ENCODE data around the gene RILPL1.
"Not testable (repeated sequence)": the region's sequence is repeated elsewhere in the genome, so short reads cannot be mapped to it uniquely, and the experiment has no call there.

RILPL1 gene

GRCh38 chr12:123516216-123516780, 17.2 kb downstream of the RILPL1 start:
- no peaks in the 10 kb centered on the region for H3K79me2 ChIP-seq (ENCODE audit: insufficient read depth, low read length)
- H3K9me3 ChIP-seq (ENCODE audit: low read length): no peaks in the 10 kb centered on the region
- H3K36me3 ChIP-seq (ENCODE audit: insufficient read depth, low read length): no peaks in the 10 kb centered on the region
- no peak overlapping the region for H3K27ac ChIP-seq (ENCODE audit: low read depth, low read length, poor library complexity, severe bottlenecking)
- H3K27me3 ChIP-seq (ENCODE audit: insufficient read depth, low read length): no peaks in the 10 kb centered on the region
- no peaks in the 10 kb centered on the region for H3F3A ChIP-seq (ENCODE audit: insufficient read depth, low read length)
- TF ChIP-seq, protein P1, sequence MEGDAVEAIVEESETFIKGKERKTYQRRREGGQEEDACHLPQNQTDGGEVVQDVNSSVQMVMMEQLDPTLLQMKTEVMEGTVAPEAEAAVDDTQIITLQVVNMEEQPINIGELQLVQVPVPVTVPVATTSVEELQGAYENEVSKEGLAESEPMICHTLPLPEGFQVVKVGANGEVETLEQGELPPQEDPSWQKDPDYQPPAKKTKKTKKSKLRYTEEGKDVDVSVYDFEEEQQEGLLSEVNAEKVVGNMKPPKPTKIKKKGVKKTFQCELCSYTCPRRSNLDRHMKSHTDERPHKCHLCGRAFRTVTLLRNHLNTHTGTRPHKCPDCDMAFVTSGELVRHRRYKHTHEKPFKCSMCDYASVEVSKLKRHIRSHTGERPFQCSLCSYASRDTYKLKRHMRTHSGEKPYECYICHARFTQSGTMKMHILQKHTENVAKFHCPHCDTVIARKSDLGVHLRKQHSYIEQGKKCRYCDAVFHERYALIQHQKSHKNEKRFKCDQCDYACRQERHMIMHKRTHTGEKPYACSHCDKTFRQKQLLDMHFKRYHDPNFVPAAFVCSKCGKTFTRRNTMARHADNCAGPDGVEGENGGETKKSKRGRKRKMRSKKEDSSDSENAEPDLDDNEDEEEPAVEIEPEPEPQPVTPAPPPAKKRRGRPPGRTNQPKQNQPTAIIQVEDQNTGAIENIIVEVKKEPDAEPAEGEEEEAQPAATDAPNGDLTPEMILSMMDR (IDR thresholded peaks at IDR 0.05; ENCODE audit: low read length): no peak
- no peak for TF ChIP-seq EZH2 (IDR thresholded peaks at IDR 0.05; ENCODE audit: borderline replicate concordance, low read length)
- H3K4me1 ChIP-seq (ENCODE audit: insufficient read depth, low read length, severe bottlenecking): no peaks in the 10 kb centered on the region
- no peak overlapping the region for H3K9ac ChIP-seq (ENCODE audit: low read length)
- no peak overlapping the region for H2AFZ ChIP-seq (ENCODE audit: low read length)
- H3K9me2 ChIP-seq (ENCODE audit: low read depth, low read length): no peaks in the 10 kb centered on the region
- no peak overlapping the region for H3K4me3 ChIP-seq (ENCODE audit: low read depth, low read length, poor library complexity, severe bottlenecking)
- no peak overlapping the region for H3K4me2 ChIP-seq (ENCODE audit: low read length)
- no peaks in the 10 kb centered on the region for H4K20me1 ChIP-seq (ENCODE audit: insufficient read depth, low read length)

DNA sequence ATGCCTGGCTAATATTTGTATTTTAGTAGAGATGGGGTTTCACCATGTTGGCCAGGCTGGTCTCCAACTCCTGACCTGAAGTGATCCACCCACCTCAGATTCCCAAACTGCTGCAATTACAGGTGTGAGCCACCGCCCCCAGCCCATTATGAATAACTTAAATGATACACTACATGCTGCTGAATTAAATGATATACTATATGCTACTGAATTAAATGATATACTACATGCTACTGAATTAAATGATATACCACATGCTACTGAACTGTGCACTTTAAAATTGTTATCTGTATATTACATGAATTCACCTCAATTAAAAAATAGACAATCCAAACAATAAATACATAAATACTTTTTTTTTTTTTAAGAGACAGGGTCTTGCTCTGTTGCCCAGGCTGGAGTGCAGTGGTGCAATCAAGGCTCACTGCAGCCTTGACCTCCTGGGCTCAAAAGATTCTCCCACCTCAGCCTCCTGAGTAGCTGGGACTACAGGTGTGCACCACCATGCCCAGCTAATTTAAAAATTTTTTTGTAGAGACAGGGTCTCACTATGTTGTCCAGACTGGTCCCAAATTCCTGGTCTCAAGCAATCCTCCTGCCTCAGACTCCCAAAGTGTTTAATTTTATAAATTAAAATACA, 18.8 kb downstream of the RILPL1 start:
- H3K4me2 ChIP-seq (ENCODE audit: low read length); H2AFZ ChIP-seq (ENCODE audit: low read length); H3K79me2 ChIP-seq (ENCODE audit: insufficient read depth, low read length); H3K27ac ChIP-seq (ENCODE audit: low read depth, low read length, poor library complexity, severe bottlenecking); H3K9me3 ChIP-seq (ENCODE audit: low read length); H3K4me3 ChIP-seq (ENCODE audit: low read depth, low read length, poor library complexity, severe bottlenecking); H3K9me2 ChIP-seq (ENCODE audit: low read depth, low read length); H3K36me3 ChIP-seq (ENCODE audit: insufficient read depth, low read length); H3K4me1 ChIP-seq (ENCODE audit: insufficient read depth, low read length, severe bottlenecking); H4K20me1 ChIP-seq (ENCODE audit: insufficient read depth, low read length); H3F3A ChIP-seq (ENCODE audit: insufficient read depth, low read length); H3K27me3 ChIP-seq (ENCODE audit: insufficient read depth, low read length); H3K9ac ChIP-seq (ENCODE audit: low read length): not testable (repeated sequence)

GRCh38 chr12:123513805-123514204, 19.7 kb downstream of the RILPL1 start:
- H3K9ac ChIP-seq (ENCODE audit: low read length): no peak overlapping the region
- no peak for TF ChIP-seq EZH2 (IDR thresholded peaks at IDR 0.05; ENCODE audit: borderline replicate concordance, low read length)
- TF ChIP-seq, protein P1 (IDR thresholded peaks at IDR 0.05; ENCODE audit: low read length): no peak
- H3K4me3 ChIP-seq (ENCODE audit: low read depth, low read length, poor library complexity, severe bottlenecking): no peak overlapping the region
- no peaks in the 10 kb centered on the region for H4K20me1 ChIP-seq (ENCODE audit: insufficient read depth, low read length)
- H3K9me3 ChIP-seq (ENCODE audit: low read length): no peaks in the 10 kb centered on the region
- H3K27me3 ChIP-seq (ENCODE audit: insufficient read depth, low read length): no peaks in the 10 kb centered on the region
- no peaks in the 10 kb centered on the region for H3F3A ChIP-seq (ENCODE audit: insufficient read depth, low read length)
- no peak overlapping the region for H3K4me2 ChIP-seq (ENCODE audit: low read length)
- H3K27ac ChIP-seq (ENCODE audit: low read depth, low read length, poor library complexity, severe bottlenecking): no peak overlapping the region
- no peaks in the 10 kb centered on the region for H3K4me1 ChIP-seq (ENCODE audit: insufficient read depth, low read length, severe bottlenecking)
- H3K36me3 ChIP-seq (ENCODE audit: insufficient read depth, low read length): no peaks in the 10 kb centered on the region
- no peaks in the 10 kb centered on the region for H3K9me2 ChIP-seq (ENCODE audit: low read depth, low read length)
- H2AFZ ChIP-seq (ENCODE audit: low read length): no peak overlapping the region
- no peaks in the 10 kb centered on the region for H3K79me2 ChIP-seq (ENCODE audit: insufficient read depth, low read length)
